NAMALWA (cell line): Measurements from ENCODE around the gene PCCA.

Experiments
- DNase-seq: peaks from one replicate; pipeline ENCODE4 v3.0.0-alpha.2; 2015; ENCODE audit warnings: low spot score

PCCA gene

GRCh38 chr13:100526318-100527000 is 437.6 kb downstream of the PCCA start:
- DNase-seq = no peak

- DNase-seq = no peak
These were observed 438.8 kb downstream of the PCCA start for GRCh38 chr13:100527644-100528043.

- DNase-seq = no peak
These were observed 439.5 kb downstream of the PCCA start for GRCh38 chr13:100528353-100528752.

GRCh38 chr13:100528820-100529219 is 439.9 kb downstream of the PCCA start:
- DNase-seq = no peak

GRCh38 chr13:100529666-100530377 is 440.9 kb downstream of the PCCA start:
- no peak for DNase-seq

GRCh38 chr13:100530671-100531213 is 441.8 kb downstream of the PCCA start:
- DNase-seq = no peak

- no peak for DNase-seq
These were observed 443.3 kb downstream of the PCCA start for GRCh38 chr13:100532090-100532766.

GRCh38 chr13:100532836-100533435 is 444.0 kb downstream of the PCCA start:
- no peak for DNase-seq

- DNase-seq = no peak
These were observed 444.7 kb downstream of the PCCA start for GRCh38 chr13:100533588-100534041.

- no peak for DNase-seq
These were observed 445.4 kb downstream of the PCCA start for GRCh38 chr13:100534147-100534843.

GRCh38 chr13:100534911-100535310 is 446.0 kb downstream of the PCCA start:
- no peak for DNase-seq

- no peak for DNase-seq
These were observed 446.7 kb downstream of the PCCA start for GRCh38 chr13:100535426-100536135.

GRCh38 chr13:100536643-100537180 is 447.8 kb downstream of the PCCA start:
- DNase-seq = no peak

- no peak for DNase-seq
These were observed 448.6 kb downstream of the PCCA start for GRCh38 chr13:100537486-100537885.

- DNase-seq = no peak
These were observed 449.1 kb downstream of the PCCA start for GRCh38 chr13:100537951-100538462.

GRCh38 chr13:100540621-100541020 is 451.7 kb downstream of the PCCA start:
- no peak for DNase-seq

GRCh38 chr13:100541897-100542825 is 453.3 kb downstream of the PCCA start:
- DNase-seq = no peak

GRCh38 chr13:100542826-100543156 is 453.9 kb downstream of the PCCA start:
- peak; percentile 85 for DNase-seq

GRCh38 chr13:100543872-100544602 is 455.1 kb downstream of the PCCA start:
- DNase-seq = no peak
